Activated T-cell treated with anti-CD3 and anti-CD28 coated beads, Interleukin-2, amount 50 U/mL, for 72 hours (primary cell): Measurements from ENCODE around the gene RTKN2. TPM values are rescaled to one million over a fixed set of nuclear protein-coding genes. Genes with fewer than 3 reads are reported as not detected.

Experiments used
- ATAC-seq, 2 donors: fragments of 150-1000 bp; cut with Tn5 transposase; replicated peaks in 1 of 2; 2 replicates each; pipeline ENCODE4 v1.10.0; 2021; ENCODE audit warnings: moderate library complexity in 2 of 2, mild to moderate bottlenecking in 1 of 2
- DNase-seq, 2 donors: peaks; one replicate each; pipeline ENCODE4 v3.0.0; 2021 to 2022; ENCODE audit warnings: mixed read lengths in 1 of 2
- H3K27ac Mint-ChIP-seq: one replicate; pipeline ENCODE4 v1.8.0; 2022; ENCODE audit warnings: mild to moderate bottlenecking, moderate library complexity, mixed read lengths
- H3K27me3 Mint-ChIP-seq: one replicate; pipeline ENCODE4 v1.8.0; 2022; ENCODE audit warnings: low read depth, mixed read lengths
- H3K36me3 Mint-ChIP-seq, 2 donors: one replicate each; pipeline ENCODE4 v1.8.0; 2022; ENCODE audit warnings: mixed read lengths in 2 of 2, mild to moderate bottlenecking in 1 of 2; ENCODE audit not compliant: insufficient read depth in 2 of 2
- H3K4me1 Mint-ChIP-seq: one replicate; pipeline ENCODE4 v1.8.0; 2022; ENCODE audit warnings: low read depth, mixed read lengths
- H3K4me3 Mint-ChIP-seq, 2 donors: one replicate each; pipeline ENCODE4 v1.8.0; 2022; ENCODE audit warnings: mild to moderate bottlenecking in 2 of 2, mixed read lengths in 2 of 2, moderate library complexity in 2 of 2
- H3K9me3 Mint-ChIP-seq, 2 donors: one replicate each; pipeline ENCODE4 v1.8.0; 2022; ENCODE audit warnings: mixed read lengths in 2 of 2
- total RNA-seq, 2 donors: library from RNA; stranded (reverse); gene quantifications; one replicate each; pipeline ENCODE4 v1.2.3, GENCODE V29; 2022

Gene RTKN2
- total RNA-seq, 2 donors from 2014 or later: 9.8 to 18.7 TPM

DNA sequence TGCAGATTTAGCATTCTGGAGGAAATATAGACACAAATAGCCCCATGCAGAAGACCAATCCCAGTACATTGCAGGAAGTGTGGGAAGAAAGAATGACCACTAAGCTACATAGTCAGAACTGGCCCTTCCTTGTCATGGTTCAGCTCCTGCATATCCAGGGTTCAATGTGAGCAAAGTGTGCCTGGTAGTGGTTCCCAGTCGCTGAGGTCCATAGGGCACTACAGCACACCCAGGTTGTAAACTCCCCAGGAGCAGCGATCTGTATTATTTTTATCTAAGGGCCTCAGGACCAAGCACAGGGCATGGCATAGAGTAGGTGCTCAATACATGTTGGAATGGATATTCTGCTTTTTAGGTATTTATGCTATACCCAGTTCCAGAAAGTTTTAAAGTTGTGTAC is 114.4 kb downstream of the RTKN2 start:
- Mint-ChIP-seq H3K36me3 (peaks cover 0 to 13% of the 10 kb centered on the region in 2 donors), H3K27me3 (no peaks in the 10 kb centered on the region), H3K4me1 (peaks cover 5% of the 10 kb centered on the region), H3K27ac (no peak overlapping the region), H3K4me3 (no peak overlapping the region), H3K9me3 (peaks cover 0 to 7% of the 10 kb centered on the region in 2 donors)
- DNase-seq (no peak), ATAC-seq (no peak)

- Mint-ChIP-seq H3K36me3 (peaks cover 0 to 13% of the 10 kb centered on the region in 2 donors), H3K4me1 (peaks cover 11% of the 10 kb centered on the region), H3K9me3 (peaks cover 0 to 7% of the 10 kb centered on the region in 2 donors), H3K4me3 (no peak overlapping the region), H3K27me3 (no peaks in the 10 kb centered on the region), H3K27ac (no peak overlapping the region)
- ATAC-seq (no peak), DNase-seq (no peak)
These were observed 115.5 kb downstream of the RTKN2 start for GRCh38 chr10:62153191-62153590.

DNA sequence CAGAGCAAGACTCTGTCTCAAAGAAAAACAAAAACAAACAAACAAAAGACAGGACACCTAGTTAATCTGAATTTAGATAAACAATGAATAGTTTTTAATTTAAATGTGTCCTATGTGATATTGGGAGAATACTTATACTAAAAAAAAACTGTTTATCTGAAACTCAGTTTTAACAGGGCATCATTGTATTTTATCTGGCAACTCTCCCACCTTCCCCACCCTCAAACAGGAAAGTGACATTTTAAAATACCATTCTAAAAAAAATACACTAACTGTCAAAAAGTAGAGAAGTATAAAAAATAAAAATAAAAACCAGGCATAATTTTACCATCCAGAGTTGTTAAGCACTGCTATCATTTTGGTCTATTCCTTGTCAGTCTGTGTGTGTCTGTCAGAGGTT is 119.0 kb downstream of the RTKN2 start:
- Mint-ChIP-seq H3K4me3 (no peak overlapping the region), H3K36me3 (peaks cover 0 to 11% of the 10 kb centered on the region in 2 donors), H3K4me1 (peaks cover 19% of the 10 kb centered on the region), H3K27me3 (no peaks in the 10 kb centered on the region), H3K27ac (no peak overlapping the region), H3K9me3 (peaks cover 2 to 4% of the 10 kb centered on the region in 2 donors)
- ATAC-seq (no peak), DNase-seq (no peak)

DNA sequence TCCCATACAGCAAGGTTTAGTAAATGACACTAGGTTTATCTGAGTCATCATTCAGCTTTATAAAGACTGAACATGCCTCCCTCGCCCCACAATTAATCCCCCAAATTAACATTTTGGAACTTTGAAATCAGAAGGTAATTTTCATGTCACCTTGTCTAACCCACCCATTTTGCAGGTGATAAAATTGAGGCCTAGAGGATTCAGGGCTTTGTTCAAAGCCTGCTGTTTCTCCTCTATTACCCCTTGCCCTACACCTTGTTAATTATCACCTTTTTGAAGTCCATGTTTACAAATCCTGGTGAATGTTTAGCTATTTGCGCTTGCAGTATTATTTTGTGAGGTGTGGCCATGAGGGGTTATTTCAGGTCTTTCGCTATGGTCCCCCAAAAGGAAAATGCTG is 120.5 kb downstream of the RTKN2 start:
- H3K9me3 Mint-ChIP-seq: peaks cover 2 to 4% of the 10 kb centered on the region in 2 donors

DNA sequence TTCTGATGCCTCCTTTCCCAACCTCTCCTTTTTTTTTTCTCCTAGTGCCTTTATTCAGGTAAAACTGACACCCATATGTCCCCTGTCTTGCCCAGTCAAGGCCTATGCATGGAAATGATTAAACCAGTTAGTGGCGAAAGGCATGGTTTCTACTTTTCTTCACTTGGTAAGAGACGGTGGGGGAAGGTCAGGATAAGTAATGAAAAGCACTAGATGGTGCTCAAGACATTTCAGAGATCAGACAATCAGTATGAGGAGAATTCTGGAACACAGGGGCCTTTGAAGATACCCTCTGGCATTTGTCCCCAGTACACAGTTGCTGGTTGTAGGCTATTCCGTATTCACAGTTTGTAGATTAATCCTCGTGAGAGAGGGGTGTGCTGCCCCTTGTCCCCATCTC is 121.2 kb downstream of the RTKN2 start:
- no peak for ATAC-seq
- no peak for DNase-seq
- H3K36me3 Mint-ChIP-seq: peaks cover 8 to 19% of the 10 kb centered on the region in 2 donors
- H3K4me1 Mint-ChIP-seq: peaks cover 14% of the 10 kb centered on the region
- no peak overlapping the region for H3K27ac Mint-ChIP-seq
- H3K9me3 Mint-ChIP-seq: peaks cover 7 to 10% of the 10 kb centered on the region in 2 donors
- H3K4me3 Mint-ChIP-seq: no peak overlapping the region
- H3K27me3 Mint-ChIP-seq: no peaks in the 10 kb centered on the region

More for the DNA sequence above, 120.5 kb downstream of the RTKN2 start:
- Mint-ChIP-seq H3K4me3 (no peak overlapping the region), H3K27ac (no peak overlapping the region), H3K36me3 (peaks cover 3 to 12% of the 10 kb centered on the region in 2 donors), H3K27me3 (no peaks in the 10 kb centered on the region), H3K4me1 (peaks cover 14% of the 10 kb centered on the region)
- no peak for DNase-seq
- ATAC-seq: no peak

GRCh38 chr10:62136931-62137330 is 131.7 kb downstream of the RTKN2 start:
- Mint-ChIP-seq H3K36me3 (peaks cover 6 to 12% of the 10 kb centered on the region in 2 donors), H3K27ac (no peak overlapping the region)
- ATAC-seq: no peak

DNA sequence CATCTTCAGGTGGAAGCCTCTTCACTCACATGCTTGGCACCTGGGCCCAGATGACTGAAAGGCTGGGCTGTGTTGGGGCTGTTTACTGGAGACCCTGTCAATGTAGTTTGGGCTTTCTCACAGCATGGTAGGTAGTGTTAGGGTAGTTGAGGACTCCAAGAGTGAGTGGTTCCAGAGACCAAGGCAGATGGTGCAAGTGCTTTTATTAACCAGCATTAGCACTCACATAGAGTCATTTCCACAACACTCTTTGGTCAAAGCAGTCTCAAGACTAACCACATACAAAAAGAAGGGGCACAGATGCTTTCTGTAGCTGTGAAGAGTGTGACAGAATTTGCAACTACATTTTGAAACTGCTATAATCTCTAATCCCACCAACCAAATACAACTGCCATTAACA is 135.0 kb downstream of the RTKN2 start:
- peak; percentile 69 to 74 for ATAC-seq
- Mint-ChIP-seq H3K27ac (no peak overlapping the region), H3K27me3 (no peaks in the 10 kb centered on the region), H3K36me3 (peaks cover 5 to 10% of the 10 kb centered on the region in 2 donors), H3K4me3 (no peak overlapping the region), H3K9me3 (peaks cover 6 to 8% of the 10 kb centered on the region in 2 donors), H3K4me1 (peaks cover 6% of the 10 kb centered on the region)
- no peak for DNase-seq

More at GRCh38 chr10:62136931-62137330, 131.7 kb downstream of the RTKN2 start:
- no peak for DNase-seq
- Mint-ChIP-seq H3K4me3 (no peak overlapping the region), H3K27me3 (no peaks in the 10 kb centered on the region), H3K4me1 (peaks cover 6% of the 10 kb centered on the region), H3K9me3 (peaks cover 7% of the 10 kb centered on the region in 2 donors)

Other genes with a start within 250 kb of the RTKN2 start
- under 1 TPM; 0.12 to 0.30 TPM for gene ZNF365, start 105.5 kb upstream of the RTKN2 start, total RNA-seq